Measurements from ENCODE around the gene SLC25A12.

- no peak for TF ChIP-seq CTCF (IDR thresholded peaks at IDR 0.05; ENCODE audit: poor library complexity, severe bottlenecking)
- no peak for TF ChIP-seq MXI1 (conservative IDR thresholded peaks at IDR 0.05; ENCODE audit: poor library complexity, severe bottlenecking)
- TF ChIP-seq EP300 (conservative IDR thresholded peaks at IDR 0.05; ENCODE audit: poor library complexity, severe bottlenecking): no peak
- TF ChIP-seq SMC3 (conservative IDR thresholded peaks at IDR 0.05; ENCODE audit: poor library complexity): no peak
- TF ChIP-seq TAF1 (IDR thresholded peaks at IDR 0.05; ENCODE audit: low read depth): no peak
- TF ChIP-seq EZH2 (IDR thresholded peaks at IDR 0.05; ENCODE audit: borderline replicate concordance, insufficient read depth, low read length, poor library complexity, severe bottlenecking): no peak
These were observed 30.3 kb upstream of the SLC25A12 start for GRCh38 chr2:171924170-171924942.

Data from neural cell (in vitro differentiated cells).